Uterus (tissue), 2 donors: Measurements from ENCODE around the gene PCMT1.

Source experiments
- CTCF ChIP-seq, 4 experiments: fragments of 200-600 bp in 2 of 4; fragments of 450-650 bp in 2 of 4; sonication (generic) in 2 of 4; IDR thresholded peaks; one replicate each; pipeline ENCODE4 v1.5.1; 2016 to 2019; ENCODE audit warnings: antibody characterized with exemption in 4 of 4, mild to moderate bottlenecking in 2 of 4, moderate library complexity in 1 of 4
- POLR2A ChIP-seq, 2 donors: fragments of 450-650 bp; IDR thresholded peaks; one replicate each; pipeline ENCODE4 v1.6.1; 2016; ENCODE audit warnings: antibody characterized with exemption in 2 of 2, mild to moderate bottlenecking in 1 of 2, moderate library complexity in 1 of 2

- TF ChIP-seq CTCF (IDR thresholded peaks at IDR 0.05), result no peak
- TF ChIP-seq POLR2A (IDR thresholded peaks at IDR 0.05), result no peak
Measured at GRCh38 chr6:149846321-149846720, 96.8 kb downstream of the PCMT1 start.
